GM18526 (cell line): ENCODE results near the gene CD247.

Source experiments
- POLR2A ChIP-seq: IDR thresholded peaks from 3 replicates; pipeline ENCODE4 v1.6.1; 2011; ENCODE audit not compliant: insufficient read length; ENCODE audit errors: extremely low read depth

Gene CD247

GRCh38 chr1:167546935-167547334, 28.6 kb upstream of the CD247 start:
- TF ChIP-seq POLR2A, result no peak

GRCh38 chr1:167545349-167545748, 27.0 kb upstream of the CD247 start:
- no peak for TF ChIP-seq POLR2A

DNA sequence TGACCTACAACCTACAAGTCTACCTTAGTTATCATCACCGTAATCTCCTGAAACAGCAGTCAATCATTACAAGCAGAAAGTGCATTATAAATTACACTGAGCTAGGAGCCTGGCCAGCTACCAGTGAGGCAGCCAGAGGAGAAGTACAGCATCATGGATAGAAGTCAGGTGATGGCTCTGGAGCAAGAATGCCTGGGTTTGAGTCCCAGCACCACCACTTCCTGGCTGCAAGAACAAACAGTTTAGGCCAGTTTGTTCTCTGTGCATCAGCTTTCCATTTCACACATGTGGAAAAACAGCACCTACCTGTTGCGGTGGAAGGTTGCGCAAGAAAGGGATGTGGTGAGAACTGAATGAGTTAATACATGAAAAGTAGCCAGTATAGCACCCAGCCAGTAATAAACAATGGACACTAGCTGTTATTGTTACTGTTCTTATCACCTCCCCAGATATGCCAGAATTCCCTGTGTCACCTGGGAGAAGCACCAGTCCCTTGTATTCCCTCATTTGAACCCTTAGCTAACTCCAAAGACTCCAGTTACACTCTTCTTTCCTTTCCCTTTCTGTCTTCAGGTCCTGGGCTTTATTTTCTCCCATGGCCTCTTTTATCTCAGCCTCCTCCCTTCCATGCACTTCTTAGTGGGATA, 26.2 kb upstream of the CD247 start:
- TF ChIP-seq POLR2A, result no peak

DNA sequence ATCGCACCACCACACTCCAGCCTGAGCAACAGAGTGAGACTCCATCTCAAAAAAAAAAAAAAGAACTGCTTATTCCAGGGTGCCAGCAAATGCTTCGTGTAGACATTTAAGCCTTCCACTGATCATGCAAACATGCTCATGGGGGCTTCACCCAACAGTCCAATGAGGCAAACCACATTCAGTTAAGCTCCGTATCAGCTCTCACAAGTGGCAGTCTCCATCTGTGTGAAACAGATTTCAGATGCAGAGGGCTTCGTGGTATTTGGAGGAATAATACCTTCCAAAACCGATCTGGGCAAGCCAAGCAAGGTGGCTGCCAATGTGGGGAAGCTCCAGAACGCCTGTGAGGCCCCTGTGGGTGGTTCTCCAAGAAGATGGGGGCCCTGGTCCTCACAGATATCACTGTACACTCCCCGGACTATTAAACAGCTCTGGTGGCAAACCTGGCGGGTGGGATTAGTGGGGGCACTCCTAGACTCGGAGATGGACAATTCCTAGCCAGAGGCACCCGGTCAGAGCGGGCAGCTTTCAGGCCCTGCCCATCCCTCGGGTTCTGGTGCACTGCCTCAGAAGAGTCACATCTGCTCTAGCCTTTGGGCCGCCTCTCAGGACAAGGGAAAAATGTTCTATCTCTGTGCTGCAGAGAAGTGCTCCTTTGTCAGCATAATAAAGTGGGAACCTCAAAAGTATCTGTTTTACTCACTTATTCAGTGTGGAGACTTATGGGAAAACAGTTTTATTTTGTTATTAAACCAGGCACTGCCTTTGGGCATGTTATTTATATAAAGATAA, 25.1 kb upstream of the CD247 start:
- TF ChIP-seq POLR2A, result no peak

DNA sequence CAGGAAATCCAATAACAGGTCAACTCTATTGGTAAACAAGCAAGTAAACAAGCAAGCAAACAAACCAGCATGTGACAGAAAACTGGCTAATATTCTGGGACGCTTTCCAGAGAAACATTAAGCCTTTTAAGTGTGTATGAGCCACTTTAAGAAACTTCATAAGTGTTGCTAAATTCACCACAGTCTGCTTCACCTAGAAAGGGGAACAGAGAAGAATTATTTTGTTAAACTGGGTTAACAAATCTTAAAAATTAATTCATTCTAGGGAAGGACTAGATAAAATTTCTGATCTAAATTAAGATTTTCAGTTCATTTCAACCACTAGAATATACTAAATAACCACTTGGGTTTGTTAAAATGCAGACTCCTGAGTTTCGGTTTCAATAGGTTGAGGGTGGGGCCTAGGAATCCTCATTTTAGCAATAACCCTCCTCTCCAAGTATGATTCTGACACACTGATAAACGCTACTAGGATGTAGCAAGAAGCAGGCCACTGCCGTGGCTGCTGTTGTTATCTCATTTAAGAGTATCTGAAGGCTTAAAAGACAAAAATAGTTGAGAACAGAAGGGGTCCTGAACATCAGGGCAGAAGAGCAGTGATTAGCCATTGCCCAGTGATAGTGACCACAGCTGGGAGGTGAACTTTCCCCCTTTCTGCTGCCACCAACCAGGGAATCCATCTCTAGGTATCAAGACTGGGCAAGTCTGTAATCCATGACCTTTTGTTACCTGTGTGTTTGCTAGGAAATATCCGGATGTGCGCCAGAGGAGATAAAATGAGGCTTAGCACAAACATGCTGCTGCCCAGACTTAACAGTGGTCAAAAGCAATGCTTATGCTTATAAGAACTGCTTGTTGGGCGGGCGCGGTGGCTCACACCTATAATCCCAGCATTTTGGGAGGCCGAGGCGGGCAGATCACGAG, 24.0 kb upstream of the CD247 start:
- TF ChIP-seq POLR2A, result no peak

- TF ChIP-seq POLR2A, result no peak
Observed at GRCh38 chr1:167541610-167542009, 23.3 kb upstream of the CD247 start.

- TF ChIP-seq POLR2A, result no peak
Observed at GRCh38 chr1:167541003-167541402, 22.7 kb upstream of the CD247 start.

- TF ChIP-seq POLR2A, result no peak
Observed at GRCh38 chr1:167538657-167539056, 20.3 kb upstream of the CD247 start.

DNA sequence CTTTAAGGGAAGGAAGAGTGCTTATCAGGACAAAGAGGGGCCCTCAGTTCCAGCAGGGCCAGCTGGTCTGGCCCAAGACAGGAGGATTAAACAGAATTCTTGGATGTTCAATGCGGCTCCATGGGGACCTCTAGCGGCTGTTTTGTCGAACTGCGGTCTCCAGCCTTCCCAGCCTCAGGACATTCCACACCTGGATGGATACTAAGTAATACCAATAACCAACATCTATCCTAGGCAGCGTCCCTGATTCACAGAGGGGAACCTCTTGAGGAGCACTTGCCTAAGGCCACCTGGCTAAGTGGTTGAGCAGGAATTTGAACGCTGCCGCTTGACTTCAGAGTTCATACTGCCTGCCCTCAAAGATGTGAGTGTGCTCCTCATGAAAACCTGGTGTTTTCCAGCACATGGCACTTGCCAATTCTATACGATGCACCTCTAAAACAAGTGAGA, 15.5 kb upstream of the CD247 start:
- no peak for TF ChIP-seq POLR2A

DNA sequence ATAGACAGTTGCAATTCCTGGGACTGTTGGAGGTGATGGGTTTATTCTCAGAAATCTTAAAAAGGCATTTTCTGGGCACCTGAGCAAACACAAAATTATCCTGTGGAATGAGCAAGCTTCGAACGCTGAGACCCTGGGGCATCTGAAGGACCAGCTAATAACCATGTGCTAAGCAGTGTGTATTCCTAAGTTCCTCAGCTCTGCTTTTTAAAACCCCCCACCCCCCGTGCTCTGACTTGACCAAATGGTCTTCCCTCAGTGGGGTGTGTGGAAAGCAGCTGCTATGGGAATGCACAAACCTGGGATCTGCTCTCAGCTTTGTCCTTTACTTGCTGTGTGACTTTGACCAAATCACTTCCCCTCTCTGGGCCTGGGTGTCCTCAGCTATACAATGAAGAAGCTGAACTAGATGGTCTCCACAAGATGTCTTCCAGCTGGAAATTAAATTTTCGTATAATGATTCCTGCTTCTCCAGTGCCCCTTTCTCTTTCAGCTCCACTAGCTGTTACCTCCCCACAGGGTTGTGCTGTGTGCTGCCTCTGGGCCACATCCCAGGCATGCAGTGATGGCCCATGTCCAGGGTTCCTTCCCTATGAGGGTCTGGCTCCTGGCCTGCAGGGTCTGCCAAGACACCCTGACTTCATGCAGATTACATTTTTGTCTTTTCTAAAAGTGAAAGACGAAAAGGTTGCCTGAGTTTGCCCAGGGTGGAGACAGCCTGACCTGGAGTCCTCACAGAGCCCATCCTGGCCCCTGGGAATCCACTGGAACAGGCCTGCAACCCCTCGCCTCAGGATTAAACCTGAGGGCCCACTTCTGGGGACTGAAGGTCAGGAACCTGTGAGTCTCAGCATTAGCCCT, 14.9 kb upstream of the CD247 start:
- TF ChIP-seq POLR2A, result no peak

DNA sequence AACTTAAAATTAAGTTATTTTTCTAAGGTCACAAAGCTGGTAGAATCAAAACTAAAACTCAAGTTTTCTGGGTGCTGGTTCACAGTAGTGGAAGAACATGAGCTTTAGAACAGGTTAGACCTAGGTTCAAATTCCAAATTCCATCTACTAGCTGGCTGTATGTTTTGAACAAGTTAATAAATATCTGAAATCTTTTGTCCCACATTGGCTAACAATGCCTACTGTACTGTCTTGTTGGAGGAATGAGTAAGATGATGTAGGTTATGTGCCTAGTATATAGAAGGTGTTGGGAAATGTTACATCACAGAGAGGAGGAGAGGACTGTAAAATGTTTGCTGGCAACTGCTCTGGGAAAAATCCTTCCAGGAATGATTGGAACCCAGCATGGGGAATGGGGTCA, 14.0 kb upstream of the CD247 start:
- no peak for TF ChIP-seq POLR2A

GRCh38 chr1:167529829-167530474, 11.6 kb upstream of the CD247 start:
- TF ChIP-seq POLR2A, result no peak

DNA sequence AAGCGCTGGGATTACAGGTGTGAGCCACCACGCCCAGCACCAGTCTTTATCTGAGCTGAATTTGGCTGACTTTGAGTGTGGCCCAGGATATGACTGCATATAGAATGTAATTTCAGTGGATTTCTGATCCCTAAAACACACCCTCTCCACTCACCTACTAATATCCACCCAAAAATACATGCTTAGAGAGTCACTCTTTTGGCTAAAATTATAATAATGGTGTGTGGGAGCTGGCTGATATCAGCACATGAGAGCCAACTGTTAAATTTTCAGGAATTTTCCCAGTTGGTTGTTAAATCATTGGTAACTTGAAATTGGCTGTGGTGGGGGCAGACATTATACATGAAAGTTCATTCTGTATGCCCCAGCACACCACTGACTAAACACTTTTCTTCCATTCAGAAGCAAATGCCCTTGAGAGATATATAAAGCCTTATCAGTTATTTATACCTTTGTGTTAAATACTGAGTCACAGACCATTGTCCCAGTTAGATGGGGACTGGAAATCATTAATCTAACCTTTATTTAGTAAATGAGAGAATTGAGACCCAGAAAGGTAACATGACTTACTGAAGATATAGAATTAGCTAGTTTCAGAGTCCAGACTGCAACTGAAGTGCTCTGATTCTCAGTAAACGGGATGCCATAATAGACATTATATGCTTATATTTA, 9.9 kb upstream of the CD247 start:
- no peak for TF ChIP-seq POLR2A
